ENCODE measurements around the gene MTCH2. TPM values are rescaled to one million over a fixed set of nuclear protein-coding genes. Genes with fewer than 3 reads are reported as not detected.

MTCH2 gene
- total RNA-seq, 6 donors from 2014 or later: 21.0 to 61.3 (median 35.6) TPM

GRCh38 chr11:47628026-47628425, 14.3 kb downstream of the MTCH2 start:
- 88 to 89% methylated on average over 4 of the region's 4 CpGs for WGBS, 2 donors
- H3K27ac ChIP-seq: no peak overlapping the region
- no peak overlapping the region for H3K4me3 ChIP-seq
- no peak for TF ChIP-seq POLR2AphosphoS5 (IDR thresholded peaks at IDR 0.05)
- no peak for TF ChIP-seq EP300 (IDR thresholded peaks at IDR 0.05)
- TF ChIP-seq CTCF (IDR thresholded peaks at IDR 0.05): no peak
- no peak for TF ChIP-seq POLR2A (IDR thresholded peaks at IDR 0.05)
- H3K9me3 ChIP-seq: no peaks in the 10 kb centered on the region
- H3K27me3 ChIP-seq: no peaks in the 10 kb centered on the region
- H3K36me3 ChIP-seq: peaks cover 42 to 100% (median 69%) of the 10 kb centered on the region in 4 donors
- no peaks in the 10 kb centered on the region for H3K4me1 ChIP-seq
- no peak for DNase-seq
- ATAC-seq (ENCODE audit: low FRiP score in 2 of 2): no peak

DNA sequence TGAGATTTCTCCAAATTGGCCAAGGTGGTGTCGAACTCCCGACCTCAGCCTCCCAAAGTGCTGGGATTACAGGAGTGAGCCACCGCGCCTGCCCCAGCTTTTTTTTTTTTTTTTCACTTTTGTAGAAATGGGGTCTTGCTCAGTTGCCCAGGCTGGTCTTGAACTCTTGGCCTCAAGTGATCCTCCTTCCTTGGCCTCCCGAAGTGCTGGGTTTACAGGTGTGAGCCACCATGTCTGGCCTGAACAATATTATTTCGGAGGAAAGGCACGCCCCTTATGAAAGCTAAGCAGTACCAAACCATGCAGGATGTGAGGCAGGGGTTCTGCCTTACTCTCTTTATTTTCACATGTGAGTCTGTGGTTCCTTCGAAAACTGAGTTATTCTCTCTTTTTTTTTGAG, 16.1 kb downstream of the MTCH2 start:
- WGBS, 2 donors: 91 to 97% methylated on average over 8 of the region's 8 CpGs
- H3K36me3 ChIP-seq: peaks cover 49 to 100% (median 69%) of the 10 kb centered on the region in 4 donors
- H3K4me1 ChIP-seq: no peaks in the 10 kb centered on the region
- no peak overlapping the region for H3K27ac ChIP-seq
- no peaks in the 10 kb centered on the region for H3K9me3 ChIP-seq
- TF ChIP-seq POLR2AphosphoS5 (IDR thresholded peaks at IDR 0.05) (no peak), EP300 (IDR thresholded peaks at IDR 0.05) (no peak), CTCF (IDR thresholded peaks at IDR 0.05) (no peak), POLR2A (IDR thresholded peaks at IDR 0.05) (no peak)
- DNase-seq (no peak), ATAC-seq (ENCODE audit: low FRiP score in 2 of 2) (no peak)
- no peak overlapping the region for H3K4me3 ChIP-seq
- H3K27me3 ChIP-seq: no peaks in the 10 kb centered on the region

- DNase-seq: no peak
- Histone ChIP-seq H3K4me1 (no peaks in the 10 kb centered on the region), H3K4me3 (no peak overlapping the region), H3K36me3 (peaks cover 19 to 90% (median 51%) of the 10 kb centered on the region in 4 donors), H3K9me3 (no peaks in the 10 kb centered on the region), H3K27ac (no peak overlapping the region), H3K27me3 (no peaks in the 10 kb centered on the region)
- WGBS, 2 donors: 90 to 96% methylated on average over 2 of the region's 2 CpGs
- ATAC-seq (ENCODE audit: low FRiP score in 2 of 2): no peak
- TF ChIP-seq CTCF (IDR thresholded peaks at IDR 0.05): no peak
- TF ChIP-seq POLR2AphosphoS5 (IDR thresholded peaks at IDR 0.05): no peak
- no peak for TF ChIP-seq EP300 (IDR thresholded peaks at IDR 0.05)
Observed at GRCh38 chr11:47620836-47621378, 21.5 kb downstream of the MTCH2 start.

DNA sequence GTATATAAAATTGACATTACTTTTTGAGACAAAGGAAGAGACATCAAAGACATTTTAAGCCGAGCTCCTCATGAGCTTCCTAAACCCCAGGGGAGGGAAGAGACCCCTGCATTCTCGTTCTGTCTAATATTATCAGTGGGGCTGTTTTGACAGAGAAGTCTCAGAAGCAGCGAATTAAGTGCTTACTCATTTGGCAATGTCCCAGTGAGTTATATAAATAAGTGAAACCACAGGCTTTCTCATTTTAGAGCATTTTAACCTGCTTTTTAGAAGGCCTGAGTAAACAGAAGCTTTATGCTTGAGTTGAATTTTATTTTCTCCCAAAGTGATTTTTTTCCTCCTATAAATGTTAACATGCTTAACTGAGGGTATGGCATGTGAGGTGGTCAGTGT, 24.9 kb downstream of the MTCH2 start:
- TF ChIP-seq POLR2AphosphoS5 (IDR thresholded peaks at IDR 0.05) (no peak), POLR2A (IDR thresholded peaks at IDR 0.05) (no peak)
- DNase-seq (no peak), ATAC-seq (ENCODE audit: low FRiP score in 2 of 2) (no peak)
- peaks cover 4 to 55% (median 30%) of the 10 kb centered on the region in 4 donors for H3K36me3 ChIP-seq
- H3K9me3 ChIP-seq: no peaks in the 10 kb centered on the region
- H3K27me3 ChIP-seq: no peaks in the 10 kb centered on the region
- no peak overlapping the region for H3K4me3 ChIP-seq
- no peak overlapping the region for H3K27ac ChIP-seq
- H3K4me1 ChIP-seq: no peaks in the 10 kb centered on the region
- WGBS, 2 donors: 40 to 48% methylated on average over 3 of the region's 3 CpGs

GRCh38 chr11:47616726-47617416, 25.5 kb downstream of the MTCH2 start:
- peak; percentile 11 to 85 for ATAC-seq (ENCODE audit: low FRiP score in 2 of 2)
- H3K9me3 ChIP-seq: no peaks in the 10 kb centered on the region
- no peak overlapping the region for H3K27ac ChIP-seq
- no peaks in the 10 kb centered on the region for H3K27me3 ChIP-seq
- 89 to 92% methylated on average over 10 of the region's 10 CpGs for WGBS, 2 donors
- TF ChIP-seq CTCF (IDR thresholded peaks at IDR 0.05): peak; percentile 16 to 46 (median 41)
- no peak for TF ChIP-seq POLR2AphosphoS5 (IDR thresholded peaks at IDR 0.05)
- TF ChIP-seq EP300 (IDR thresholded peaks at IDR 0.05): no peak
- H3K36me3 ChIP-seq: peaks cover 0 to 50% (median 27%) of the 10 kb centered on the region in 4 donors
- no peak for DNase-seq
- no peaks in the 10 kb centered on the region for H3K4me1 ChIP-seq
- no peak overlapping the region for H3K4me3 ChIP-seq
